T-helper 9 cell (primary cell): Measurements from ENCODE around the gene PRX.
"Not testable (repeated sequence)": the region's sequence is repeated elsewhere in the genome, so short reads cannot be mapped to it uniquely, and the experiment has no call there.

ENCODE experiments used
- DNase-seq: peaks from one replicate; pipeline ENCODE4 v3.0.0-alpha.2; 2020

The PRX gene

DNA sequence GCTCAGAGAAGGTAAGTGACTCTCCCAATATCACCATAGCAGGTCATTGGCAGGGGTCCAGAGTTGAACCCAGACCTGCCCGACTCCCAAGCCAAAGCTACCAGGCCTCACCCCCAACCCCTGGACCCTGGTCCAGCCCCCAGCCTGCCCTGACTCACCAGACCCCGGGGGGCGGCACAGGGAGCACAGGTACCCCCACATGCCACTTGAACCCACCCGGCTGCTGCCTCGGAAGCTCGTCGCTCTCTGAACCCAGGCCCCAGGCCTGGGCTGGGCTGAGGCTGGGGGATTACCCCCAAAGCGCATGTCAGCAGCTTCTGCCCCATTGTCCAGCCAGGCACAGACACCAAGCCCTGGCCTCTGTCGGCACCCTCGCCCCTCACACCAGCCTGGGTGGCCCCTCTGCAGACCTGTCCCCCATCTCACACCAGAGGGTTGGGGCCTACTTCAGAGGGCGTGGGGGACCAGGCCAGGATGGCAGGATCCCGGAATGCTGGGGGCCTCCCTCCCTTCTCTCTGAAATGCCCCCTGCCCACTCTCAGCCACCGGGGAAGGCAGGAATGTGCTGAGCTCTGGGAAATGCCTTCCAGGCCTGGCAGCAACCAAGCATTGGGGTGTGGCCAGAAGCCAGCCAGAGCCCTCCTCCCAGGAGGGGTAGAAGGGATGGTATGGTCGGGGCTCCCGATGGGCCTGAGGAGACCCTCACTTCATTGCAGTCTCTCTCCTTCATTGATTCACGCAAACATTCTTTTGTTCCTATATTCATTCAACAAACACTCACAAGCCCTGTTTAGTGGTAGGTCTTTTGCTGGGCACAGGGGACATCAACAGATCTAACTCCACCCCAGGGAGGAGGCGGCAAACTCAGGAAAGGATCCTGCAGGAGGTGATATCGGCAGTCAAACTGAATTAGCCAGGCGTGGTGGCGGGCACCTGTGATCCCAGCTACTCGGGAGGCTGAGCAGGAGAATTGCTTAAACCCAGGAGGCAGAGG lies 1.7 kb upstream of the PRX start:
- DNase-seq = no peak

DNA sequence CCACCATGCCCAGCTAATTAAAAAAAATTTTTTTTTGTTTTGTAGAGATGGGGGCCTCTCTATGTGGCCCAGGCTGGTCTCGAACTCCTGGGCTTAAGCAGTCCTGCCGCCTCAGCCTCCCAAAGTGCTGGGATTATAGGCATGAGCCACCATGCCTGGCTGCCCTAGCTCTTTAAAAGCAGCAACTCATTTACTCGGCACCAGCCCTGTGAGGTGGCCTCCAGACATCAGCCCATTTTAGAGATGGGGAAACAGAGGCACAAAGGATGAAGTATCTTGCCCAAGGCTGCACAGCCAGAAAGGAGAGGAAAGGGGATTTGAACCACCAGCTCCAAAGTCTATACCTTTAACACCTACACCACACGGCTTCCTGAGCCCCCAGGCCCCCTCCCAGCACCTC lies 312 bp downstream of the PRX start:
- DNase-seq = no peak

DNA sequence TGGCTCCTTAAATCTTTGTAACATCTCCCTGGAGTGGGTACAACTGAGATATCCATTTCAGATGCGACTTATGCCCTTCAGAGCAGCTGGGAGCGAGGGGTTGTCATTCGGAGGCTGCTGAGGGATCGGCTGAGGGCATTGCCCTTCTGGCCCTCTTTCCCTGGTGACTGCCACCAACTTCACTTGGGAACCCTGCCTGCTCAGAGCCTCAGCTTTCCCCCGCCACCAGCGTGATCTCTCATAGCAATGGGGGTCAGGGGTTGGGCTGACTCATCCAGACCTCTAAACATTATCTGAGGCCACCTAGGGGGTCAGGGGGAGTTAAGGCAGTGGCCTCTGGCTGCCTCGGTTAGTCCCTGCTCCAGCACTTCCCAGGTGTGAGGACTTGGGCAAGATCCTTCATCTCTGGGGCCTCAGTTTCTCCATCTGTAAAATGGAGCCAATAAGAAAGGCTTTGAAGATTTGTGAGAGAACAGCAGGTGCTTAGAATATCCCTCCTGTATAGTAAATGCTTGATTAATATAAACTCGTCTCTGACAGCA lies 1.1 kb downstream of the PRX start:
- DNase-seq = no peak

DNA sequence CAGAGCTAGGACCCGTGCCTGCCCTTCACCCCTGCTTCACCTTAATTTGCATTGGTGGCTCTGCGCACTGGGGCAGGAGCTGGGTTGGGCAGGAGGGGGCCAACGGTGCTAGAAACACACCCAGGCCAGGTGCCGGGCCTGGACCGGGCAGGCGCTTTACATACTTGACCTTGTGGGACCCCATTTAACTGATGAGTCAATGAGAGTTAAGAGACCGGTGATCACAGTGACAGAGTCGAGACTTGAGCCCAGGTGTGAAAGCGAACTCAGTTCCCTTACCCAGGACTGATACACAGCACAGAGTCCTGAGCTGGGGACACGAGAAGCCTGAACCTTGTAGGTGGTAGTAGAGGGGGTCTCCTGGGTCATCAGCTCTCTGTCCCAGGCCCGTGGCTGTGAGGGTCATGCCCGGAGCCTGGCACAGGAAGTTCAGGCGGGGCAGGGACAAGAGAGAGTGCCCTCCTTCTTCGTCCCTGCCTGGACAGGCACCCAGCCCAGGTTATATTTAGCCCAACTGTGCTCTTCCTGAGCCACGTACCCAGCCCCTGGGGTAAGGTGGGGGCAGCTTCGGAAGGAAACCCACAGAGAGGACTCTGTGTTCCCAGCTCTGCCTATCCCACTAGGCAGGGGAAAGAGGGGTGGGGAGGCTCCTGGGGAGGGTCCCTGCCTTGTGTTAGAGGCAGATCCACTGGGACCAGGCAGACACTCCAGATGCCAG lies 1.9 kb downstream of the PRX start:
- DNase-seq = no peak

DNA sequence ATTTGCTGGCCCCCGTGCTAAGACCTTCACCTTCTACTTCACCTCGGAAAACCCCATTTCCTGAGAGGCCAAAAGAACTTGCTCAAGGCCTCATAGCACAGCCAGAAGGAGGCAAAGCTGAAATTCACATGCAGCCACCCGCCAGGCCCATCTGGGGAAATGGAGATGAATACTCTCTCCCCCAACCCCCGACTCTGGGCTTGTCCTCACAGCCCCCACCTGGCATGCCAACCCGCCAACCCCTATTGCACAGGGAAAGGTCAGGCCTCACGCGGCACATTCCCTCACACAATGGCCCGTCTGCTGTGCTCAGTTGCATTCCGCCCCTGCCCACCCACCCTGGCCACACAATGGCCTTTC lies 3.2 kb downstream of the PRX start:
- DNase-seq = no peak

DNA sequence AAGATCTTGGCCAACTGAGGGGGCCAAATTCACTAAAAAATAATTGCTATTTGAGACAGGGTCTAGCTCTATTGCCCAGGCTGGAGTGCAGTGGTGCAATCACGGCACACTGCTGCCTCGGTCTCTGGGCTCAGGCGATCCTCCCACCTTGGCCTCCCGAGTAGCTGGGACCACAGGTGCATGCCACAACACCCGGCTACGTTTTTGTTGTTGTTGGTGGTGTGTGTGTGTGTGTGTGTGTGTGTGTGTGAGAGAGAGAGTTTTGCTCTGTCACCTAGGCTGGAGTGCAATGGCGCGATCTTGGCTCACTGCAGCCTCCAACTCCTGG lies 4.6 kb downstream of the PRX start:
- not testable (repeated sequence) for DNase-seq

GRCh38 chr19:40407714-40408597 lies 5.2 kb downstream of the PRX start:
- no peak for DNase-seq

DNA sequence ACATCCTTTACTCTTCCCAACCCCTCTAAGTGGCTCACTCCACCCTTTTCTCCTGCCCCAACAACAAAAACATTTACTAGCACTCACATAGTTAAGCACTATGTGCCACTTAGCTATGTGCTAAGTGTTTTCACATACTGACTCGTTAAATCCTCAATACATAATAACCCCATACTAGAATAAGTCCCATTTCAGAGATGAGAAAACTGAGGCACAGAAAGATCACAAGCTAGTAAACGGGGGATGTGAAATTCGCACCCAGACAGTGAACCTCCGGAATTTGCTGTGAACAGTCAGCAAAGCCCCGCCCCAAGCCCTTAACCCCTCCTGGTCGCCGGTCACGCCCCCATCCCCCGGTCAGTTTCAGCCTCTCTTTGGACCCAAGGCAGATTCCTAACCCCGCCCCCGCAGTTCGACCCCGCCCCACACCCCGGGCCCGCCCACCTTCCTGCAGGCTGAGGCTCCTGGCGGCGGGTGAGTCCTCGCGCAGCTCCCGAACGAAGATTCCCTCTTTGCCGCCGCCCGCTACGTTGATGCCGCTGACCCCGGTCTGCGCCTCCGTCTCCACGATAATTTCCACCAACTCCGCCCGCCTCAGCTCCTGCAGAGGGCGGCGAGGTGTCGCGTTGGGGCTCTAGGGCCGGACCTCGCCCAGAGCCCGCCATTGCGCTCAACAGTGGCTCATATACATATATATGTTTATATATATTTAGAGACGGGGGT lies 9.8 kb downstream of the PRX start:
- peak; percentile 75 for DNase-seq

DNA sequence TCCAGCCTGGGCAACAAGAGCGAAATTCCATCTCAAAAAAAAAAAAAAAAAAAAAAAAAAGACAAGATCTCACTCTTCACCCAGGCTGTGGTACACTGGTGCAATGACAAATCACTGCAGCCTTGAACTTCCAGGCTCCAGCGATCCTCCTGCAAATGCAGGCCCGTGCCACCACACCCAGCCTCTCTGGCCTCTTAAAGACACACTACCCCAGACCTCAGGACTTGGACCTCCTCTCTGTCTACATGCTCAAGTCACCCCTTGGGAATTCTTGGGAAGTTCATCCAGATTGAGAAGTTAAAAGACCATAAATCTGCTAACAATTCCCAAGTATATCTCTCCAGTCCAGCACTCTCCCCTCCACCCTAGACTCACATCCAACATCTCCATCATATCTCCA lies 12.6 kb downstream of the PRX start:
- no peak for DNase-seq

DNA sequence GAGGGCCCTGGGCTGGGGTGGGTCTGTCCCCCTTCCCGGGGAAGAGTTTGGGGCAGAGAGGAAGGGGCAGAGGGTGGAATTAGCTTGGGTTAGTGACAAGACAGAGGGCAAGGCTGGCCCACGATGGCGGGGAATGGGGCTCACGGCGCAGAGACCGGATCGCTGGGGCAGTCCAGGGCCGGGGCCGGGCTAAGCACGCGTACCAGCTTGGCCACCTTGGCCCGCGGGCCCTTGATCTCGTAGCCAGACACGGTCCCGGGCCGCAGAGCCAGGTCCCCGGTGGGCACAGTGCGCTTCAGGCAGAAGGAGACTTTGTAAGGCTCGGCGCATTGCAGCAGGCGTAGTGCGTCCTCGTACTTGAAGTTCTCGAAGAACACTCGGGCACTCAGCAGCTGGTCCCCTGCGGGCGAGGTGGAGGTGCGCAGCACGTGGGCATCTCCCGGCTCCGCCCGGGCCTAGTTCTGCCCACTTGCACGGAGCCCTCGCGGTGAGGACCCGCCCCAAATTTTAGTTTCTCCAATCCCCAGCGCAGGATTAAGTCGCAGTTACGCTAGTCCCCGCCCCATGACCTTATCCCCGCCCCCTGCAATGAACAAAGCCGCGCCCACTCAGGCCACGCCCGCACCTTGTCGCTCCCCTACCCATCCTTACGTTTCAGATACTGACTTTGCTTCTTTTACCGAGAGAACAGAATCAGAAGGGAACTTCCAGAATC lies 14.6 kb downstream of the PRX start:
- DNase-seq = peak; percentile 41

DNA sequence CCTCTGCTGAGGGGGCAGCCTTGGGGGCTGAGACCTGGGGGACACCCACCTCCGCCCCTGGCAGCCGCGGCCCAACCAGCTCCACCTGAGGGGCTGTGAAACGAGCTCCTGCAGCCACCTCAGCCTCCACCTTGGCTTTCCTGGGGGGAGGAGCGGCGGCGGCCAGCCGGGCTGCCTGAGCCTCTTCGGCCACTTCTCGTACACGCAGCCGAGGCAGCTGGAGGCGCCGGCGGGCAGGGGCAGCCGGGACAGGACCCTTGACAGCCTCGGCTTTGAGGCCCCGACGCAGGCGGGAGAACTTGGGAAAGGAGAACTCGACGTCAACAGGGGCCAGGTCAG lies 15.6 kb downstream of the PRX start:
- no peak for DNase-seq

DNA sequence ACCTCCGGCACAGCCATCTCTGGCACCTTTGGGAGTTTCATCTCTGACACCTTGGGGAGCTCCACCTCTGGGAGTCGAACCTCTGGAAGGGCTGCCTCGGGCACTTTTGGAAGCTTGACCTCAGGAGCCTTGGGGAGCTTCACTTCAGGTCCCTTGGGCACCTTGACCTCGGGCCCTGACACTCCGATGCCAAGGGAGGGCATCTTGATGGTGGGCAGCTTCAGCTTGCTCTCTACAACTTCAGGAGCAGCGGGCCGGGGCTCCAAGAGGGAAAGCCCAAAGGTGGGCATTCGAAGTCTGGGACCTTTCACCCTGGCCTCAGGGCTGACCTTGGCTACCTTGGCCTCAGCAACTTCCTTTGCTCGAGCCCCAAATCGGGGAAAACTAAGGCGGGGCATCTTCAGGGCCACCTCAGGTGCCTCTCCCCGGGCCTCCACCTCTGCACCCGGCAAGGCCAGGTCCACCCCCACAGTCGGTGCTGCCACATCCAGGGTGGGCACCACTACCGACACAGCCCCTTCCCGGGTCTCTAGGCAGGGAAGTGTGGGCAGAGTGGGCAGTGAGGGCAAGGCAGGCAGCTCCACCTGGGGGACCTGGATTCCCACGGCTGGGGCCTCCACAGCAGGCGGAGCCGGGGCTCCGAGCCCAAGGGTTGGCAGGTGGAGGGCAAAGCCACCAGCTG lies 16.2 kb downstream of the PRX start:
- DNase-seq = no peak

- no peak for DNase-seq
Observed at GRCh38 chr19:40395956-40396355, 17.2 kb downstream of the PRX start.

GRCh38 chr19:40394816-40395210 lies 18.4 kb downstream of the PRX start:
- DNase-seq = no peak

GRCh38 chr19:40393894-40394815 lies 19.0 kb downstream of the PRX start:
- no peak for DNase-seq

- DNase-seq = no peak
Observed at GRCh38 chr19:40392894-40393517, 20.2 kb downstream of the PRX start.

DNA sequence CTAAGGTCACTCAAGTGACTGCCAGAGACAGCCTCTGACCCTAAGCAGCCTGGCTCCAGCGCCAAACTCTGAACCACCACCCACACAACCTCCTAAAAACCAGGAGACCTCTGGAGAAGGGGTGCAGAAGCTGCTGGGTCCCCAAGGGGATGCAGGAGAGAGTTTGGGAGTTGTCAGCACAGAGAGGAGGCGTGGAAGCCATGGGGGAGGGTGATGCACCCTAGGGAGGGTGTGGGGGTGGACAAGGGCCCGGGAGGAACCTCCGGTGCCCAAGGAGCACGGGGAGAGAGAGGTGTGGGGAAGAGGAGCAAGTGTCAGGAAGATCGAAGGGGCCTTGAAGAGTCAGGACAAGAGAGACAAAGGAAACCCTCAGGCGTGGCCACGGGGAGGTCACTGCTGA lies 21.1 kb downstream of the PRX start:
- DNase-seq = no peak

GRCh38 chr19:40390084-40390742 lies 23.0 kb downstream of the PRX start, which contains the start of gene HIPK4:
Gene HIPK4, minus strand, starts transcription at chr19:40390181. Its CDS starts 279 bp downstream, at chr19:40389902.
- DNase-seq = no peak
